Neural progenitor cell (in vitro differentiated cells): Measurements from ENCODE around the gene TSPAN2. TPM values are rescaled to one million over a fixed set of nuclear protein-coding genes. Genes with fewer than 3 reads are reported as not detected.
A peak's percentile ranks its signal among the peaks of the same experiment; 100 is the strongest.

Experiments
- DNase-seq: peaks from one replicate; pipeline ENCODE4 v3.0.0-alpha.2; 2016; ENCODE audit warnings: low spot score
- H2AFZ ChIP-seq: fragments of 200-600 bp; sonication (generic); replicated peaks from 2 replicates; pipeline ENCODE4 v1.6.1; 2016; ENCODE audit warnings: antibody characterized with exemption
- H3F3A ChIP-seq: fragments of 200-600 bp; sonication (generic); 2 replicates; pipeline ENCODE4 v1.6.1; 2016; ENCODE audit warnings: antibody characterized with exemption, low read depth
- H3K27ac ChIP-seq: fragments of 200-600 bp; sonication (generic); 2 replicates; pipeline ENCODE4 v1.5.1; 2016; ENCODE audit warnings: mild to moderate bottlenecking
- H3K27me3 ChIP-seq: fragments of 200-600 bp; sonication (generic); 2 replicates; pipeline ENCODE4 v1.6.1; 2016; ENCODE audit warnings: mild to moderate bottlenecking, moderate library complexity
- H3K36me3 ChIP-seq: fragments of 200-600 bp; sonication (generic); 2 replicates; pipeline ENCODE4 v1.5.1; 2016
- H3K4me1 ChIP-seq: fragments of 200-600 bp; sonication (generic); 2 replicates; pipeline ENCODE4 v1.6.1; 2016; ENCODE audit warnings: mixed run types
- H3K4me2 ChIP-seq: fragments of 200-600 bp; sonication (generic); 2 replicates; pipeline ENCODE4 v1.6.1; 2016
- H3K4me3 ChIP-seq: fragments of 200-600 bp; sonication (generic); 2 replicates; pipeline ENCODE4 v1.5.1; 2016
- H3K79me2 ChIP-seq: fragments of 200-600 bp; sonication (generic); 2 replicates; pipeline ENCODE4 v1.6.1; 2016; ENCODE audit warnings: low read depth
- H3K9ac ChIP-seq: fragments of 200-600 bp; sonication (generic); 2 replicates; pipeline ENCODE4 v1.6.1; 2016
- H3K9me3 ChIP-seq: fragments of 200-600 bp; sonication (generic); 2 replicates; pipeline ENCODE4 v1.5.1; 2016; ENCODE audit warnings: low read depth
- H4K20me1 ChIP-seq: fragments of 200-600 bp; sonication (generic); 2 replicates; pipeline ENCODE4 v1.6.1; 2016; ENCODE audit warnings: low read depth
- H3K27ac Mint-ChIP-seq: 3 replicates; pipeline ENCODE4 v1.8.0; 2021; ENCODE audit warnings: mixed read lengths
- H3K27me3 Mint-ChIP-seq: 2 replicates; pipeline ENCODE4 v1.8.0; 2022; ENCODE audit warnings: low read depth, mild to moderate bottlenecking, inconsistent platforms, moderate library complexity, mixed read lengths; ENCODE audit not compliant: insufficient read depth
- H3K36me3 Mint-ChIP-seq: 3 replicates; pipeline ENCODE4 v1.8.0; 2021; ENCODE audit warnings: mixed read lengths
- H3K4me1 Mint-ChIP-seq: 3 replicates; pipeline ENCODE4 v1.8.0; 2021; ENCODE audit warnings: mixed read lengths
- H3K4me3 Mint-ChIP-seq: 3 replicates; pipeline ENCODE4 v1.8.0; 2021; ENCODE audit warnings: mild to moderate bottlenecking, moderate library complexity, mixed read lengths
- H3K9me3 Mint-ChIP-seq: 3 replicates; pipeline ENCODE4 v1.8.0; 2020; ENCODE audit warnings: mixed read lengths
- CTCF ChIP-seq: fragments of 200-600 bp; sonication (generic); IDR thresholded peaks from 2 replicates; pipeline ENCODE4 v1.5.1; 2017; ENCODE audit warnings: antibody characterized with exemption, mild to moderate bottlenecking
- EZH2 ChIP-seq: fragments of 200-600 bp; sonication (generic); IDR thresholded peaks from 2 replicates; pipeline ENCODE4 v1.6.1; 2017; ENCODE audit warnings: antibody characterized with exemption, mild to moderate bottlenecking, moderate library complexity
- EZH2phosphoT487 ChIP-seq: fragments of 200-600 bp; sonication (generic); IDR thresholded peaks from 2 replicates; pipeline ENCODE4 v1.6.1; 2017; ENCODE audit warnings: antibody characterized with exemption
- total RNA-seq: library from RNA; depleted of rRNA; stranded (reverse); fragments of >200 nt; gene quantifications from 2 replicates; pipeline ENCODE4 v1.2.3, GENCODE V29; 2015; ENCODE audit warnings: low replicate concordance

Gene TSPAN2
- total RNA-seq, 1 donor from 2014 or later = 19.7 TPM

- H3K4me3 ChIP-seq = no peak overlapping the region
- H3K9me3 ChIP-seq = no peaks in the 10 kb centered on the region
- H3K4me1 ChIP-seq = no peaks in the 10 kb centered on the region
- H3K27ac ChIP-seq = no peak overlapping the region
- H3K36me3 ChIP-seq = no peaks in the 10 kb centered on the region
- Mint-ChIP-seq H3K27ac (no peak overlapping the region), H3K9me3 (peaks cover 7% of the 10 kb centered on the region), H3K4me1 (peaks cover 9% of the 10 kb centered on the region), H3K36me3 (no peaks in the 10 kb centered on the region), H3K27me3 (peaks cover 18% of the 10 kb centered on the region), H3K4me3 (no peak overlapping the region)
- DNase-seq = no peak
- H3K9ac ChIP-seq = no peak overlapping the region
- H3K79me2 ChIP-seq = no peaks in the 10 kb centered on the region
- no peak overlapping the region for H2AFZ ChIP-seq
- TF ChIP-seq EZH2 (no peak), EZH2phosphoT487 (no peak), CTCF (no peak)
- H4K20me1 ChIP-seq = no peaks in the 10 kb centered on the region
- peaks cover 13% of the 10 kb centered on the region for H3K27me3 ChIP-seq
- no peak overlapping the region for H3K4me2 ChIP-seq
- no peaks in the 10 kb centered on the region for H3F3A ChIP-seq
Observed at GRCh38 chr1:115090956-115091355, 1.7 kb upstream of the TSPAN2 start.

GRCh38 chr1:115090540-115090939 lies 1.2 kb upstream of the TSPAN2 start:
- H3K27me3 ChIP-seq = peaks cover 13% of the 10 kb centered on the region
- H3K36me3 ChIP-seq = no peaks in the 10 kb centered on the region
- no peaks in the 10 kb centered on the region for H3K9me3 ChIP-seq
- H3K4me1 Mint-ChIP-seq = peaks cover 12% of the 10 kb centered on the region
- TF ChIP-seq CTCF (no peak), EZH2phosphoT487 (no peak), EZH2 (no peak)
- H3K27ac Mint-ChIP-seq = no peak overlapping the region
- peak overlapping the region; percentile 4 for H2AFZ ChIP-seq
- no peaks in the 10 kb centered on the region for H3F3A ChIP-seq
- peak overlapping the region; percentile 73 for H3K4me2 ChIP-seq
- H3K79me2 ChIP-seq = no peaks in the 10 kb centered on the region
- no peak overlapping the region for H3K27ac ChIP-seq
- H3K9me3 Mint-ChIP-seq = peaks cover 6% of the 10 kb centered on the region
- no peaks in the 10 kb centered on the region for H3K36me3 Mint-ChIP-seq
- H3K4me3 ChIP-seq = no peak overlapping the region
- no peaks in the 10 kb centered on the region for H3K4me1 ChIP-seq
- H4K20me1 ChIP-seq = no peaks in the 10 kb centered on the region
- peak; percentile 17 for DNase-seq
- H3K4me3 Mint-ChIP-seq = peak overlapping the region; percentile 92
- H3K9ac ChIP-seq = no peak overlapping the region
- peaks cover 18% of the 10 kb centered on the region for H3K27me3 Mint-ChIP-seq

GRCh38 chr1:115090186-115090490 lies 835 bp upstream of the TSPAN2 start:
- Histone ChIP-seq H3K79me2 (no peaks in the 10 kb centered on the region), H4K20me1 (no peaks in the 10 kb centered on the region), H3F3A (no peaks in the 10 kb centered on the region), H3K36me3 (no peaks in the 10 kb centered on the region), H3K4me3 (peak overlapping the region; percentile 66), H2AFZ (peak overlapping the region; percentile 4), H3K9me3 (no peaks in the 10 kb centered on the region), H3K9ac (no peak overlapping the region), H3K27me3 (peaks cover 13% of the 10 kb centered on the region), H3K27ac (no peak overlapping the region), H3K4me2 (peak overlapping the region; percentile 73), H3K4me1 (no peaks in the 10 kb centered on the region)
- H3K27ac Mint-ChIP-seq = no peak overlapping the region
- no peaks in the 10 kb centered on the region for H3K36me3 Mint-ChIP-seq
- peaks cover 14% of the 10 kb centered on the region for H3K4me1 Mint-ChIP-seq
- TF ChIP-seq EZH2phosphoT487 (no peak), EZH2 (no peak), CTCF (no peak)
- H3K27me3 Mint-ChIP-seq = peaks cover 18% of the 10 kb centered on the region
- H3K9me3 Mint-ChIP-seq = peaks cover 5% of the 10 kb centered on the region
- H3K4me3 Mint-ChIP-seq = peak overlapping the region; percentile 92
- DNase-seq = no peak
